Activated gamma-delta T cell treated with Interleukin-2 at 50 U/mL for 16 hours (primary cell): Measurements from ENCODE around the gene HDLBP.
"Not testable (repeated sequence)": the region's sequence is repeated elsewhere in the genome, so short reads cannot be mapped to it uniquely, and the experiment has no call there.

Source experiments
- DNase-seq: peaks from one replicate; pipeline ENCODE4 v3.0.0-alpha.2; 2020

Gene HDLBP

GRCh38 chr2:241304039-241304670, 11.3 kb downstream of the HDLBP start:
- DNase-seq = no peak

DNA sequence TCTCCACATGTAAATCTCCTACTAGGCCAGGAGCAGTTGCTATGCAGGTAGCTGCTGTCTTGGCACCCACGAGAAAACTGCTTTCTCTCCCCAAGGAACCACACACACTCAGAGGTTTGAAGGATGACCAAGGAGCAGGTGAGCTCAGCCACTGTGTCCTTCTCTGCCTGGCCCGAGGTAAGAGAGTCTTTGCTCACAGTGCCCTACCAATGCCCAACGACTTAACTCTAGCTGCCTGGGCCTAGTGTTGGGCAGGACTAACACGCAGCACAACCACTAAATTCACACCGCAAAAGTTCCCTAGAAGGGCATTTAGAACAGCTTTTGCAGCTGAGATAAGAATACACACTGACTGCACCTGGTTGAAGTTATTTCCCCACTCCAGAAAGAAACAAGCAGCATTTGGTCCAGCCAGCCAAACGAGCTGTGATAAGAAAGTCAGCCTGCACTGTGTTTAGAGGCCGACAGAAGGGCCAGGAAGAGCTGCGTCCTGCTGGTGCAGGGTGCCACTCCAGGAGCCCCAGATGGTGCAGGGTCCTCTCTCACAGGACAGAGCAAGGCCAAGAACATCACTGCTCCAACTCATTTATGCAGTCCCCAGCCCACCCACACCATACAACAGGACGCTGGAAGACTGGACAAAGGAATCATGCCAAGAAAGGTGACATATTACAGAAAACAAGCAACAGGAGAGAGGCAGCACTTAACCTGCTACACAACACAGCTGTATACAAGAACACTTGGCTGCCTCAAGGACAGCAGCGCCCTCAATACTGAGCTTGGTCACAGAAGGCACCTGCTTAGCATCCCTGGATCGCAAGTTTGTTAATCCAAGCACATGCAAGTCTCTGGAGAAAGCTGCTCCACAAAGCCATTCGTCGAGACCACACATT, 12.5 kb downstream of the HDLBP start:
- DNase-seq = no peak

GRCh38 chr2:241302083-241302482, 13.4 kb downstream of the HDLBP start:
- DNase-seq = no peak

DNA sequence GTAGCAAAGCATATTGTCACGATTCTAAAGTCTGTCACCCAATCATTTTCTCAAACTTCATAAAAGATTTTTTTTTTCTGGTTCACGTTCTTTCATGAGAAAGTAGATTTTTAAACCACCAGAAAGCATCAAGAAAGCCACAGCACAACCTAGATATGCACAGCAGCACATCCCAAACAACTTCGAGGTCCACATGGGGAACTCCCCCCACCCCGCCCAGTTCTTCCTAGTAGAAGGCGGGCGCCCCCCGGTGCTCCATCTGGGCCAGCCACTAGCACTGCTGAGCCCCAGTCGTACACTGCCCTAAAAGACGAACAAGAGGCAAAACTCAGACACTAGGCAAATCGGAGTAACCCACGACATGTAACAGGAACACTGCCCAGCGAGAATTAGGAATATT, 15.5 kb downstream of the HDLBP start:
- DNase-seq = no peak

DNA sequence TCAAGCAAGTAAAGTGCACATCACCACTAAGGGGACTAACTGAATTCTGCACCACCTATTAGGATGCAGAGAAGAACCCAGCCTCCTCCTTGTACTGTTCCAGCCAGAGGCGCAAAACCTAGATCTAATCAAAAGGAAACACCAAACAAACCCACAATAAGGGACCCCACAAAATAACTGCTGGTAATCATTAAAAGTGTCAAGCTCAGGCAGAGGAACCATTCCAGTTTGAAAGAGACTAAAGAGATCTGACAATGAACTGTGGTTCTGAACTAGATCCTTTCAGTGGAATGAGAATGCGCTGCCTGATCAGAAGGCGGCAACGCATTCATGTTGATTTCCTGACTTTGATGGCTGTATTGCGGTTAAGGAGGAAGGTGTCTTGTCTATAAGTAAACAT, 16.8 kb downstream of the HDLBP start:
- DNase-seq = no peak

DNA sequence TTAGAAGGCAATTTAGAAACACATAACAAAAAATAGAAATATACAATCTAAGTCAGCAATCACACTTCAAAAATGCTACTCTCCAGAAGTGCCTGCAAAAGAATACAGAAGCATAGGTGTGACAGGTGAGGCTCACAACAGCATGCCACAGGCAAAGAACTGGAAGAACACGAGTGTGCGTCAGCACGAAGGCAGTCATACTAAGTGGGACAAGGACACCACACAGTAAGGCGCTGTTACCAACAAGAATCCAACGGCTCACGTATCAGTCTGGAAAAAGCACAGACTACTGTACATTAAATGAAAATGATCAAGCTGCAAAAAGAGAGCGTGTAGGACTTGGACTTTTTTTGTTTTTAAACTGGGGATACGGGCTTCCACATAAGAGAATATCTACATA, 18.7 kb downstream of the HDLBP start:
- no peak for DNase-seq

DNA sequence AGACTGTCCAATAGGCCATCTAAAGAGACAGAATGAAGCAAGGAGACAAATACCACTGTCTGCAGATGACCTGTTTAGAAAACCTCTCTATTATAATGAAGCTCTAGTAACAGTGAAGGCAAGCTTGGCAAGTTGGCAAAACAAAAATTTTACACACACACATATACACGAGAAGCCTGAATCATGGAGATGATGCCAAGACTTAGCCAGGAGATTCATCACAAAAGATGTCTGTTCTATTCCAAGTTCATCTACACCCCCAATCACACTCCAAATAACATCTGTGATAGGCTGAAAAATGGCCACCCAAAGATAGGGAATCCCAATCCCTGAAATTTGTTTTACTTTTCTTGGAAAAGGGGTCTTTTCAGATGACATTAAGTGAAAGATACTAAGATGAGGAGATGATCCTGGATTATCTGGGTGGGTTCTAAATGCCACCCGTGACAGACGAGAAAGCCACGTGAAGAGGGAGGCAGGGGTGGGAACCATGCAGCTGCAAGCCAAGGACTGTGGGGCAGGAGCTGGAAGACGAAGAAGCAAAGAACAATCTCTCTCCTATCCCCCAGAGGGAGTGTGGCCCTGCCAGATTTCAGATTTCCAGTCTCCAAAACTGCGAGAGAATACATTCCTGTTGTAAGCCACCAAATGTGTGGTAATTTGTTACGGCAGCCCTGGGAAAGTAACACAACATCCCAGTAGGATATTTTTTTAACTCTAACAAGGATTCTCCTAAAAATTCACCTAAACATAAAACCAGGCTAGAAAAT, 20.0 kb downstream of the HDLBP start:
- DNase-seq = no peak

GRCh38 chr2:241293378-241293797, 22.1 kb downstream of the HDLBP start:
- not testable (repeated sequence) for DNase-seq

DNA sequence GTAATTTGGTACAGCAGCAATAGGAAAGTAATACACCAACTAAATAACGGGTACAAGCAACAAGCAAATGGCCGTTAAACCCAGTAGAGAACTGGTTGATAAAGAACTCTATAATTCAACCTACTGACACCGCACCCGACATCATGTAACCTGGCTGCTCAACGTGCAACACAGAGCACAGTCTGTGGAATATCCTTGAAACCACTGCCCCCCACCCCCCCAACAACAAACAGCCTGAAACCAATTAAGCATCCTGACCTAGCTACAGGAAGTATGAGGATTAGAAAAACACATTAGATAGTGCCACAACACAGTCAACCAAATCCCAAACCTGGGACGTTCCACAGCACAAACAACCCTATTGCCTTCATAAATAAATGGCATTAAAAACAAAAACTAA, 23.5 kb downstream of the HDLBP start:
- no peak for DNase-seq

- DNase-seq = no peak
These were observed 24.3 kb downstream of the HDLBP start for GRCh38 chr2:241291153-241291552.

- DNase-seq = no peak
These were observed 25.9 kb downstream of the HDLBP start for GRCh38 chr2:241289597-241289996.

- DNase-seq = no peak
These were observed 26.4 kb downstream of the HDLBP start for GRCh38 chr2:241289053-241289452.

GRCh38 chr2:241288324-241288888, 27.1 kb downstream of the HDLBP start:
- no peak for DNase-seq

DNA sequence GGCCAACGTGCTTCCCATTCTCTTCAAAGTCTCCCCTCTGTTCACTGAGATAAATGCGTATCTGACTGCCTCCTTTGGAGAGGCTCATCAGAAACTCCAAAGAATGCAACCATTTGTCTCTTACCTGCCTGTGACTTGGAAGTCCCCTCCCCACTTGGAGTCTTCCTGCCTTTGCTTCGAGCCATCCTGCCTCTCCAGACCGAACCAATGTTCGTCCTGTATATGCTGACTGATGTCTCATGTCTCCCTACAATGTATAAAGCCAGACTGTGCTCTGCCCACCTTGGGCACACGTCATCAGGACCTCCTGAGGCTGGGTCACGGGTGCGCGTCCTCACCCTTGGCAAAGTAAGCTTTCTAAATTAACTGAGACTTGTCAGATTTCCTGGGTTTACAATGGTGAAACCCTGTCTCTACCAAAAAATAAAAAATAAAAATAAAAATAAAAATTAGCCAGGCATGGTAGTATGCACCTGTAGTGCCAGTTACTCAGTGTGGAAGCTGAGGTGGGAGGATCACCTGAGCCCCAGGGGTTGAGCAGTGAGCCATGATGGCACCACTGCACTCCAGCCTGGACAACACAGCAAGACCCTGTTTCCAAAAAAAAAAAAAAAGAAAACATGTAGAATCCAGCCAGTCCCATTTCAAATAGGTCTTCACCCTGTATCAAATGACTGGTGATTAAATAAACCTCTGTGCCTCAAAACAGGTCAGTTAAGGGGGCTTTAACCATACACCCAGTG, 29.0 kb downstream of the HDLBP start:
- no peak for DNase-seq

- no peak for DNase-seq
These were observed 29.9 kb downstream of the HDLBP start for GRCh38 chr2:241285596-241285995.

- no peak for DNase-seq
These were observed 32.9 kb downstream of the HDLBP start for GRCh38 chr2:241282555-241282954.

- DNase-seq = no peak
These were observed 35.2 kb downstream of the HDLBP start for GRCh38 chr2:241280291-241280690.

DNA sequence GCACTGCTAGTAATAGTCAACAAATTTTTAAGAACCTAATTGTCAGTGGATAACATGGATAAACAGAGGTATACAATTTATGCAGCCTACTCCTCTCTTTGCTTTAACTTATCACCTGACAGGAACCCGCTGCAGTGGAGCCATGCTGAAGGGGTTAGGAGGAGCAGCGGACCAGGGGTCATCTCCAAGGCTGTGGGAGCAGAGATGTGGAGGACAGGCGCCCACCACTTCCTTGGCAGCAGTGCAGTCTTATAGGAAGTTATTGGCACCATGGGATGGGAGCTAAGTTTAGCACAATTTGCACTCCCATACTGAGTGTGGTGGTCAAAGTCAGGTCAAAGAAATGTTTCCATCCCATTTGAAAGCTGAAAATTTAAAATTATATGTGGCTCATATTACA, 35.6 kb downstream of the HDLBP start:
- DNase-seq = no peak

DNA sequence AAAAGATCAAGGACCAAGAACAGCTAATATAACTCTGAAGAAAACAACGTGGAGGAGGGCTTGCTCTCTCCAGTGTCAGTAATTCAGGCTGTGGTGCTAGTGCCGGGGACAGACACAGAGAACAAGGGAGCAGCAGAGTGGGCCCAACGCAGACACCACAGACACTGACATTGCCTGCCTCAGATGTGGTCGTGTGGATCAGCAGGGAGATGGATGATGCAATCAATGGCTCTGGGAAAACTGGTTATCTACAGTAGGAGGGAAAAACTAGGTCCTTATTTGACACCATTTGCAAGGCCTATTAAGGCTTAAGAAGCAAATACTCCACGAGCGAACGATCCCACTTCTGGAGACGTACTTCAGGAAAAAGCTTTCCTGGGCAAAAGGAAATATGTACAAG, 36.1 kb downstream of the HDLBP start:
- no peak for DNase-seq

DNA sequence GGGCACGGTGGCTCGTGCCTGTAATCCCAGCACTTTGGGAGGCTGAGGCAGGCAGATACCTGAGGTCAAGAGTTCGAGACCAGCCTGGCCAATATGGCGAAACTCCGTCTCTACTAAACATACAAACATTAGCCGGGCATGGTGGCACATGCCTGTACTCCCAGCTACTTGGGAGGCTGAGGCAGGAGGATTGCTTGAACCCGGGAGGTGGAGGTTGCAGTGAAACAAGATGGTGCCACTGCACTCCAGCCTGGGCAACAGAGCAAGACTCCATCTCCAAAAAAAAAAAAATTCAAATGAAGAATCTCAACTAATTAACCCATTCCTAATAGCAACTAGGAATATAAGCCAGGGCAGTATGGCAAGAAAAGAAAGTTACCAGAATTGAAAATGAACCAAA, 37.2 kb downstream of the HDLBP start:
- DNase-seq = not testable (repeated sequence)

- no peak for DNase-seq
These were observed 39.6 kb downstream of the HDLBP start for GRCh38 chr2:241275910-241276309.

GRCh38 chr2:241275504-241275903, 40.0 kb downstream of the HDLBP start:
- DNase-seq = no peak

DNA sequence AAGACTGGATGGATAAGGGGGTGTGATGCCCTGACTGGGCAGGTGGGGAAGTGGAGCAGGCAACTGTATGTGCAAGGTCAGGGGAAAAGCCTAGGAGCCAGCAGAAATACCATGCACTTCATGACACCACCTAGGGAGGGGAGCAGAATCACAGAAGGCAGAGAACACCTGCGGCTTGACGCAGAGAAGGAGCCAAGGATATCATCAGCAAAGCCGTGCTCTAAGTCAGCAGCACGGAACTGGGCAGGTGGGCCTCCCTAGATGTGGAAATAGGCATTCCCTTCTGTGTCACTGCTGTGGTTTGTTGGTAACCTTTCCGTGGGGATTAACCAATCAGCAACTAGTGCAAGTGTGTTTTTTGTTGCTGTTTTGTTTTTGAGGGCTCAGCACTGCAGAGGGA, 41.3 kb downstream of the HDLBP start:
- no peak for DNase-seq
